ENCODE data around the gene CFHR4.

CFHR4 gene

DNA sequence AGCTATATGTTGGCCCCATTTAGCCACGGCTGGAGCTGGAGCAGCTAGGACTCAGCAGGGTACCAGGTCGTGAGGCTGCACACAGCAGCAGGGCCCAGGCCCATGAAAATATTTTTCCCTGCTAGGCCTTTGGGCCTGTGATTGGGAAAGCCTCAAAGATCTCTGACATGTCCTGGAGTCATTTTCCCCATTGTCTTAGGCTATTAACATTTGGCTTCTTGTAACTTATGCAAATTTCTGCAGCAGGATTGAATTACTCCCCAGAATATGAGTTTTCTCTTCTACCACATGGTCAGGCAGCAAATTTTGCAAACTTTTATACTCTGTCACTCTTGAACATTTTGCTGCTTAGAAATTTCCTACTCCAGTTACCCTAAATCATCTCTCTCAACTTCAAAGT lies 66.9 kb downstream of the CFHR4 start:
- TF ChIP-seq, protein P1, sequence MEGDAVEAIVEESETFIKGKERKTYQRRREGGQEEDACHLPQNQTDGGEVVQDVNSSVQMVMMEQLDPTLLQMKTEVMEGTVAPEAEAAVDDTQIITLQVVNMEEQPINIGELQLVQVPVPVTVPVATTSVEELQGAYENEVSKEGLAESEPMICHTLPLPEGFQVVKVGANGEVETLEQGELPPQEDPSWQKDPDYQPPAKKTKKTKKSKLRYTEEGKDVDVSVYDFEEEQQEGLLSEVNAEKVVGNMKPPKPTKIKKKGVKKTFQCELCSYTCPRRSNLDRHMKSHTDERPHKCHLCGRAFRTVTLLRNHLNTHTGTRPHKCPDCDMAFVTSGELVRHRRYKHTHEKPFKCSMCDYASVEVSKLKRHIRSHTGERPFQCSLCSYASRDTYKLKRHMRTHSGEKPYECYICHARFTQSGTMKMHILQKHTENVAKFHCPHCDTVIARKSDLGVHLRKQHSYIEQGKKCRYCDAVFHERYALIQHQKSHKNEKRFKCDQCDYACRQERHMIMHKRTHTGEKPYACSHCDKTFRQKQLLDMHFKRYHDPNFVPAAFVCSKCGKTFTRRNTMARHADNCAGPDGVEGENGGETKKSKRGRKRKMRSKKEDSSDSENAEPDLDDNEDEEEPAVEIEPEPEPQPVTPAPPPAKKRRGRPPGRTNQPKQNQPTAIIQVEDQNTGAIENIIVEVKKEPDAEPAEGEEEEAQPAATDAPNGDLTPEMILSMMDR (IDR thresholded peaks at IDR 0.05; ENCODE audit: low read depth, low read length) = no peak
- no peak overlapping the region for H3K4me3 ChIP-seq (ENCODE audit: low read depth, low read length)

DNA sequence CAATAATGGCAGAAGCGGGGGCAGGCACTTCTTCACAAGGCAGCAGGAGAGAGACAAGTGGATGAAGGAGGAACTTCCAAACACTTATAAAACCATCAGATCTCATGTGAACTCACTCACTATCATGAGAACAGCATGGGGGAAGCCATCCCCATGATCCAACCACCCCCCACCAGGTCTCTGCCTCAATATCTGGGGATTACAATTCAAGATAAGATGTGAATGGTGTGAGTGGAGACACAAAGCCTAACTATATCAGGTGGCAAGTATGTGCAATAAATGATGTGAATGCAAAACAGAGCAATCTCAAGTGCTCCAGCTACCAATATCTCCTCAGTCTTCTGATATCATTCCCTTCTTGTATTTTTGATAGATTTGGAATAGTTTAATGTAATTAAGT lies 68.1 kb downstream of the CFHR4 start:
- TF ChIP-seq, protein P1 (IDR thresholded peaks at IDR 0.05; ENCODE audit: low read depth, low read length) = no peak
- no peak overlapping the region for H3K4me3 ChIP-seq (ENCODE audit: low read depth, low read length)

DNA sequence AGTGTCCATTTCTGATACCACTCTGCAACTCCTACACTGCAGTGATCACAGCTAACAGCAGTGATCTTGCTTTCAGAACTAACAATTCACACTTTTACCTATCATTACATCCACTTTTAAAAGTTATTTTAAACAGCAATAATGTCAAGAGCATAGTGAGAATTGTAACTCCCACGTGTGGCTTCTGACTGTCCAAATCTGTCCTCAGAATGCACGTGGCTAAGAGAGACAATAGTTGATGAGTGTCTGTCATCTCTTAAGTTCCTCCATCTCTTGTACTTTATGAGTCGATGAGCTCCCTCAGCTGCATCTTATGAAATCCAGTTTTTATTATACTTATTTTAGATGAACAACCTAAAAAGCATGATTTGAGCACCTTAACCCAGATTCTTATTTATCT lies 73.0 kb downstream of the CFHR4 start:
- TF ChIP-seq, protein P1 (IDR thresholded peaks at IDR 0.05; ENCODE audit: low read depth, low read length) = no peak

More for the DNA sequence above, 73.0 kb downstream of the CFHR4 start:
- H3K4me3 ChIP-seq (ENCODE audit: low read depth, low read length) = no peak overlapping the region

Data from WI38 (cell line).